Gastroesophageal sphincter (tissue), 3 donors: ENCODE data around the gene CYCS.

Source experiments
- EP300 ChIP-seq: sonication (generic); formaldehyde crosslinking; IDR thresholded peaks from one replicate; pipeline ENCODE4 v1.6.1; 2017; ENCODE audit warnings: antibody characterized with exemption, mild to moderate bottlenecking
- POLR2A ChIP-seq, 2 donors: fragments of 450-650 bp; IDR thresholded peaks; one replicate each; pipeline ENCODE4 v1.6.1; 2017; ENCODE audit warnings: antibody characterized with exemption in 2 of 2, mild to moderate bottlenecking in 2 of 2, moderate library complexity in 1 of 2
- POLR2AphosphoS5 ChIP-seq: sonication (generic); formaldehyde crosslinking; IDR thresholded peaks from one replicate; pipeline ENCODE4 v1.6.1; 2017; ENCODE audit warnings: antibody characterized with exemption
- TF ChIP-seq, protein P1 (sequence below), 4 experiments: fragments of 200-600 bp in 2 of 4; fragments of 450-650 bp in 2 of 4; sonication (generic) in 1 of 4; IDR thresholded peaks; one replicate each; pipeline ENCODE4 v1.5.1; 2017 to 2019; ENCODE audit warnings: antibody characterized with exemption in 4 of 4, mild to moderate bottlenecking in 2 of 4, moderate library complexity in 2 of 4

DNA sequence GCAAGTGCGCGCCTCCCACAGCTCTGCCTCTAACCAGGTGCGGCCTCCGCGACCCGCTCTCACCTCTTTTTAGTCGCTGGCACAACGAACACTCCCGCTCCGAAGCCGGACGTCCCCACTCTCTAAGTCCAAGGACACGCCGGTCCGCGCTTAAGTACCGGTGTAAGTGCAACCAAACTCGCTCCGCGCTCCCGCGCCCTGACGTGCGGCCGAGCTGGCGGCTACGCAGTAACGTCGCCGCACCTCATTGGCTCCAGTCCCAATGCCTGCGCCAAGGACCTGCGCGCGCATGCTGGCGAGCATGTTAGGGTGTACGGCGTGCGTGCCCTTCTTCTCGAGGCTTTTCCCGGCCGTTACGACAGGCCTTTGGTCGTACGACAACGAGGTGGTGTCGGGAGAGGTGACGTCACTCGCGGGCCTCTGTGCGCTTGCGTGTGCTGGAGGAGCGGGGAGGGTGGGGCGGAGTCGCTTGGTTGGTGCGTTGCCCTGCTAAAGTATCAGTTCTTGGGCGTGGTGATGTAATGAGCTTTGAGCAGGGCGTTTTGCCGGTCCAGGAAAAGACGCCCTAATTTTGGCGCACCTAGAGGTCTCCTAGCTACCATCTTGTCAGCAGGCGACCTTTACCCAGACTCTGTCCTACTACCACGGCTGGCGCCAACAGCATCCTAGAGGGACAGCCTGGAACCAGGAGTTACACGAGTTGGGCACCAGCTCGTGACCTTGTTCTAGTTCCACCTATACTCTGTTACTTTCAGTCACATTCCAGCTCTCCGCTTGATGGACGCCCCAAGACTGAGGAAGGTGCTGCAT lies at the start of gene CYCS:
- no peak for TF ChIP-seq EP300
- TF ChIP-seq POLR2A (IDR thresholded peaks at IDR 0.05): peak; percentile 98 to 99
- TF ChIP-seq, protein P1, sequence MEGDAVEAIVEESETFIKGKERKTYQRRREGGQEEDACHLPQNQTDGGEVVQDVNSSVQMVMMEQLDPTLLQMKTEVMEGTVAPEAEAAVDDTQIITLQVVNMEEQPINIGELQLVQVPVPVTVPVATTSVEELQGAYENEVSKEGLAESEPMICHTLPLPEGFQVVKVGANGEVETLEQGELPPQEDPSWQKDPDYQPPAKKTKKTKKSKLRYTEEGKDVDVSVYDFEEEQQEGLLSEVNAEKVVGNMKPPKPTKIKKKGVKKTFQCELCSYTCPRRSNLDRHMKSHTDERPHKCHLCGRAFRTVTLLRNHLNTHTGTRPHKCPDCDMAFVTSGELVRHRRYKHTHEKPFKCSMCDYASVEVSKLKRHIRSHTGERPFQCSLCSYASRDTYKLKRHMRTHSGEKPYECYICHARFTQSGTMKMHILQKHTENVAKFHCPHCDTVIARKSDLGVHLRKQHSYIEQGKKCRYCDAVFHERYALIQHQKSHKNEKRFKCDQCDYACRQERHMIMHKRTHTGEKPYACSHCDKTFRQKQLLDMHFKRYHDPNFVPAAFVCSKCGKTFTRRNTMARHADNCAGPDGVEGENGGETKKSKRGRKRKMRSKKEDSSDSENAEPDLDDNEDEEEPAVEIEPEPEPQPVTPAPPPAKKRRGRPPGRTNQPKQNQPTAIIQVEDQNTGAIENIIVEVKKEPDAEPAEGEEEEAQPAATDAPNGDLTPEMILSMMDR (IDR thresholded peaks at IDR 0.05): no peak
- peak; percentile 99 for TF ChIP-seq POLR2AphosphoS5
